ENCODE data around the gene A4GALT. TPM values are rescaled to one million over a fixed set of nuclear protein-coding genes. Genes with fewer than 3 reads are reported as not detected.
"Not testable (repeated sequence)": the region's sequence is repeated elsewhere in the genome, so short reads cannot be mapped to it uniquely, and the experiment has no call there.

The A4GALT gene
- total RNA-seq, 1 donor from 2014 or later = not detected

DNA sequence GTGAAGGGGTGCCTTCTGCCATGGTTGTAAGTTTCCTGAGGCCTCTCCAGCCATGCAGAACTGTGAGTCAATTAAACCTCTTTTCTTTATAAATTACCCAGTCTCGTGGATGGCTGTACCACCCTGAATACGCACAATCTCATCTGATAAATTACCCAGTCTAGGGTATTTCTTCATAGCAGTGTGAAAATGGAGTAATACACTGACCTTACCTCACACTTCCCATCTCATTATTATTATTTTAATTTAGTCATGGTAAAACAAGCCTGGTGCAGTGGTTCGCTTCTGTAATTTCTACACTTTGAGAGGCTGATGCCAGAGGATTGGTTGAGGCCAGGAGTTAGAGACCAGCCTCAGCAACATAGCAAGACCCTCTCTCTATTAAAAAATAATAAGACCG, 41.0 kb downstream of the A4GALT start:
- Mint-ChIP-seq H3K4me3 (no peak overlapping the region), H3K9me3 (peaks cover 21% of the 10 kb centered on the region), H3K36me3 (ENCODE audit: low read depth) (no peaks in the 10 kb centered on the region), H3K4me1 (ENCODE audit: low read depth) (no peaks in the 10 kb centered on the region), H3K27me3 (ENCODE audit: insufficient read depth) (peaks cover 9% of the 10 kb centered on the region), H3K27ac (no peak overlapping the region)
- DNase-seq (ENCODE audit: low spot score) = no peak
- intact Hi-C loops (cut with micrococcal nuclease) = no loop called here

DNA sequence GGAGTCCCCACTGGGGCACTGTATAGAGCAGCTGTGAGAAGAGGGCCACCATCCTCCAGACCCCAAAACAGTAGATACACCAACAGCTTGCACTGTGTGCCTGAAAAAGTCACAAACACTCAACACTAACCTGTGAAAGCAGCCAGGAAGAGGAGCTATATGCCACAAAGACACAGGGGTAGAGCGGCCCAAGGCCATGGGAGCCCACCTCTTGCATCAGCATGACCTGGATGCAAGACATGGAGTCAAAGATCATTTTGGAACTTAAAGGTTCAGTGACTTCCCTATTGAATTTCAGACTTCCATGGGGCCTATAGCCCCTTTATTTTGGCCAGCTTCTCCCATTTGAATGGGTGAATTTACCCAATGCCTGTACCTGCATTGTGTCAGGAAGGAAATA, 41.8 kb downstream of the A4GALT start:
- Mint-ChIP-seq H3K36me3 (ENCODE audit: low read depth) (no peaks in the 10 kb centered on the region), H3K9me3 (peaks cover 21% of the 10 kb centered on the region), H3K27me3 (ENCODE audit: insufficient read depth) (peaks cover 9% of the 10 kb centered on the region), H3K4me3 (no peak overlapping the region), H3K4me1 (ENCODE audit: low read depth) (no peaks in the 10 kb centered on the region), H3K27ac (no peak overlapping the region)
- no peak for DNase-seq (ENCODE audit: low spot score)
- intact Hi-C loops (cut with micrococcal nuclease) = no loop called here

DNA sequence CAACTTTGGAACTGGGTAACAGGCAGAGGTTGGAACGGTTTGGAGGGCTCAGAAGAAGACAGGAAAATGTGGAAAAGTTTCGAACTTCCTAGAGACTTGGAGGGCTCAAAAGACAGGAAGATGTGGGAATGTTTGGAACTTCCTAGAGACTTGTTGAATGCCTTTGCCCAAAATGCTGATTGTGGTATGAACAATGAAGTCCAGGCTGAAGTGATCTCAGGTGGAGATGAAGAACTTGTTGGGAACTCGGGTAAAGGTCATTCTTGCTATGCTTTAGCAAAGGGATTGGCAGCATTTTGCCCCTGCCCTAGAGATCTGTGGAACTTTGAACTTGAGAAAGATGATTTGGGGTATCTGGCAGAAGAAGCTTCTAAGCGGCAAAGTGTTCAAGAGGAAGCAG, 42.7 kb downstream of the A4GALT start:
- intact Hi-C loops (cut with micrococcal nuclease); H3K27ac Mint-ChIP-seq; H3K27me3 Mint-ChIP-seq (ENCODE audit: insufficient read depth); DNase-seq (ENCODE audit: low spot score); H3K4me1 Mint-ChIP-seq (ENCODE audit: low read depth); H3K4me3 Mint-ChIP-seq; H3K36me3 Mint-ChIP-seq (ENCODE audit: low read depth): not testable (repeated sequence)
- H3K9me3 Mint-ChIP-seq = peaks cover 21% of the 10 kb centered on the region

DNA sequence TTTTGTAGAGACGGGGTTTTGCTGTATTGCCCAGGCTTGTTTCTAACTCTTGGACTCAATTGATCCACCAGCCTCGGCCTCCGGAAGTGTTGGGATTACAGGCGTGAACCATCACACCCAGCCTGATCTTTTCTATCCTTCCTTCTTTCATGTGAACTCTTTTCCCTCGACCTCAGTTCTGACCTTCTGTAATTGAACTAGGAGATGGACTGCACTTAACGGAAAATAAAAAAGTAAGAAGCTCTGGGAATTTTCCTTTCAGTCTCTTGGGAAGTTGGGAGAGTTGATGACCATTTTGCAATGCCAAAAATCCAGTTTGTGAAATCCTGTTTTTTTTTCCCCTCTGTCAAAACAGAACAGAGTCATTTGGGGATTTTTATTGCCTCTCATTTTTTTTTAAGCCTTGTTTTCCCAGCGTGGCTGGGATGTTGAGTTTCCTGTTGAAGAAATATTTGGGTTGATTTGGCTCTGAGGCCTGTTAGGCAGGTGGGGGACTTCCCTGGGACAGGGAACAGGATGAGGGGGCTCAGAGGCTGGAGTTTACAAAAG, 44.5 kb downstream of the A4GALT start:
- no peak for DNase-seq (ENCODE audit: low spot score)
- intact Hi-C loops (cut with micrococcal nuclease) = no loop called here
- Mint-ChIP-seq H3K36me3 (ENCODE audit: low read depth) (no peaks in the 10 kb centered on the region), H3K4me3 (no peak overlapping the region), H3K4me1 (ENCODE audit: low read depth) (peaks cover 5% of the 10 kb centered on the region), H3K27ac (no peak overlapping the region), H3K9me3 (peaks cover 21% of the 10 kb centered on the region), H3K27me3 (ENCODE audit: insufficient read depth) (peaks cover 9% of the 10 kb centered on the region)

DNA sequence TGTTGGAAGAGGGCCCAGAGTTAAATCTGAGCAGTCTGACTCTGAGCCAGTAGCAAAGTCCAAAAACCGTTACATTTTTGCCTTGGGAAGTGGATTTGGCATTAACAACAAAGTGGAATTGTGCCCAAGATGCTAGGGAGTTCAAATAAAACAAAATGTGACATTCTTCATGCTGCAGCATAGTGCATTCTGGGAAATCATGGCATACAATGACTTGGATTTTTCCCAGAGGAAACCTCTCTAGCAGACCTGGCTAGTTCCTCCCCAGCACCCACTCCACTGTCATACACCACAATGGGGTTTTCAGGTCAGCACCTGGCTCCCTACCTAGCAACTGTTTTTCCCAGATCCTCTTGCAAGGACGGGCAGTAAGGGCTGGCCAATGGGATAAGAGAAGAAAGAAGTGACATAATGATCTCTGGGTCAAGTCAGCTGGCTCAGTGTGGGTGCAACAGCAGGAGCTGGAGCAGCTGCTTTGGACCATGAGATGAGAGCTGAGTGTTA, 46.7 kb downstream of the A4GALT start:
- Mint-ChIP-seq H3K4me1 (ENCODE audit: low read depth) (peaks cover 14% of the 10 kb centered on the region), H3K27ac (no peak overlapping the region), H3K36me3 (ENCODE audit: low read depth) (no peaks in the 10 kb centered on the region), H3K9me3 (peaks cover 14% of the 10 kb centered on the region), H3K27me3 (ENCODE audit: insufficient read depth) (peaks cover 2% of the 10 kb centered on the region), H3K4me3 (no peak overlapping the region)
- intact Hi-C loops (cut with micrococcal nuclease) = no loop called here
- DNase-seq (ENCODE audit: low spot score) = no peak

DNA sequence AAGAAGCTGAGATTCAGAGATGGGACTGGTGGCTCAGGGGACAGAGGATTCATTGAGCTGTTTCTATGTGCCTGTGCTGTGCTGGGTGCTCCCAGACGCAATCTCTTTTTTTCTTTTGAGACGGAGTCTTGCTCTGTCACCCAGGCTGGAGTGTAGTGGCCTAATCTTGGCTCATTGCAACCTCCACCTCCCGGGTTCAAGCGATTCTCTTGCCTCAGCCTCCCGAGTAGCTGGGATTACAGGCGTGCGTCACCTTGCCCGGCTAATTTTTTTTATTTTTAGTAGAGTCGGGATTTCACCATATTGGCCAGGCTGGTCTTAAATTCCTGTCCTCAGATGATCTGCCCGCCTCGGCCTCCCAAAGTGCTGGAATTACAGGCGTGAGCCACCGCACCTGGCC, 47.6 kb downstream of the A4GALT start:
- H3K4me3 Mint-ChIP-seq; H3K27me3 Mint-ChIP-seq (ENCODE audit: insufficient read depth); H3K36me3 Mint-ChIP-seq (ENCODE audit: low read depth); DNase-seq (ENCODE audit: low spot score); H3K27ac Mint-ChIP-seq; H3K9me3 Mint-ChIP-seq; intact Hi-C loops (cut with micrococcal nuclease): not testable (repeated sequence)
- peaks cover 14% of the 10 kb centered on the region for H3K4me1 Mint-ChIP-seq (ENCODE audit: low read depth)

DNA sequence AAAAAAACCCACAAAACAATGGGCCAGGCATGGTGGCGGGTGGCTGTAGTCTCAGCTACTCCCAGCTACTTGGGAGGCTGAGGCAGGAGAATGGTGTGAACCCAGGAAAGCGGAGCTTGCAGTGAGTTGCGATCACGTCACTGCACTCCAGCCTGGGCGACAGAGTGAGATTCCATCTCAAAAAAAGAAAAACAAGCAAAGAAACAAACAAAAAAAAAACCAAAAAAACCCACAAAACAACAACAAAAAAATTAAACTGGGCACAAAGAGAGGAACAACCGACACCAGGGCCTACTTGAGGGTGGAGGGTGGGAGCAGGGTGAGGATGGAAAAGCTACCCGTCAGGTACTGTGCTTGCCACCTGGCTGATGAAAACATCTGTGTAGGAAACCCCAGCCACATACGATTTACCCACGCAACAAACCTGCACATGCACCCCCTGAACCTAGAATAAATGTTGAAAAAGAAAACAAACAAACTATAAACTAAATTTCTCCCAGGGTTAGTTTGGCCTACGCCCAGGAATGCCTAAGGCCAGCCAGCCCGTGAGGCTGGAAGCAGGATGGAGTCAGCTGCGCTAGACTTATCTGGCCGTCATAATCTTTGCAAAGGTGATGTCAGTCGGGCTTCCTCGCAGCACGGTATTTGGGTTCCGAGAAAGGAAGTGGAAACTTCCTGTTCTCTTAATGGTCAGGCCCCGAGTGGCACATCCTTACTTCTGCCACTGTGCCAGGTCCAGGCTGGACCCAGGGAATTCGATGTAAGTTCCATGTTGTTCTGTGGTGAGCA, 49.6 kb downstream of the A4GALT start:
- intact Hi-C loops (cut with micrococcal nuclease) = no loop called here
- DNase-seq (ENCODE audit: low spot score) = no peak
- H3K4me1 Mint-ChIP-seq (ENCODE audit: low read depth) = peaks cover 14% of the 10 kb centered on the region
- no peaks in the 10 kb centered on the region for H3K9me3 Mint-ChIP-seq
- no peaks in the 10 kb centered on the region for H3K36me3 Mint-ChIP-seq (ENCODE audit: low read depth)
- H3K4me3 Mint-ChIP-seq = no peak overlapping the region
- H3K27me3 Mint-ChIP-seq (ENCODE audit: insufficient read depth) = no peaks in the 10 kb centered on the region
- H3K27ac Mint-ChIP-seq = no peak overlapping the region

DNA sequence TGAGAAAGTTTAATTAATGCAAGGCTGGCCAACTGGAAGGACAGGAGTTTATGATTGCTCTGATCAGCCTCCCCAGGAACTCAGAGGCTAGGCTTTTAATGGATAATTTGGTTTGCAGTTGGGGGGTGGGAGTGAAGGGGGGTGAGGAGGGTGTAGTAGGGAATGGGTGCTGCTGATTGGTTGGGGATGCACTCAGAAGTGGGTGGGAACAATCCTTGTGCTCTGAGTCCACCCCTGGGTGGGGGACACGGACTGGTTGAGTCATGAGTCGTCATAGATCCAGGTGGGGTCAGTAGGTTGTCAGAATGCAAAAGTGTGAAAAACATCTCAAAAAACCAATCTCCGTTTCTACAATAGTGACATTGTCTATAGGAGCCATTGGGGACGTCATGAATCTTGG, 50.6 kb downstream of the A4GALT start:
- H3K4me1 Mint-ChIP-seq (ENCODE audit: low read depth) = peaks cover 14% of the 10 kb centered on the region
- H3K9me3 Mint-ChIP-seq = no peaks in the 10 kb centered on the region
- DNase-seq (ENCODE audit: low spot score) = no peak
- H3K36me3 Mint-ChIP-seq (ENCODE audit: low read depth) = no peaks in the 10 kb centered on the region
- no peak overlapping the region for H3K4me3 Mint-ChIP-seq
- no peak overlapping the region for H3K27ac Mint-ChIP-seq
- no peaks in the 10 kb centered on the region for H3K27me3 Mint-ChIP-seq (ENCODE audit: insufficient read depth)
- intact Hi-C loops (cut with micrococcal nuclease) = no loop called here

DNA sequence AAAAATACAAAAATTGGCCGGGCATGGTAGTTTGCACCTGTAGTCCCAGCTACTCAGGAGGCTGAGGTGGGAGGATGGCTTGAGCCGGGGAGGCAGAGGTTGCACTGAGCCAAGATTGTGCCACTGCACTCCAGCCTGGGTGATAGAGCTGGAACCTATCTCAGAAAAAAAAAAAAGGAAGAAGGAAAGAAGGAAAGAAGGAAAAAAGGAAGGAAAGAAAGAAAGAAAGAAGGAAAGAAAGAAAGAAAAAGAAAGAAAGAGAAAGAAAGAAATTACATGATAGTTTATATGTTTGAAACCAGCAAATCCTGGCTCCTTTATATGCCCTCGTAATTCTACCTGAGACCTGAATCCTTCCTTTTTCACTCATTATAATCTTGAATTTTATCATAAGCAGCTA, 54.3 kb downstream of the A4GALT start:
- not testable (repeated sequence) for H3K27ac Mint-ChIP-seq; H3K36me3 Mint-ChIP-seq (ENCODE audit: low read depth); H3K4me3 Mint-ChIP-seq; H3K27me3 Mint-ChIP-seq (ENCODE audit: insufficient read depth); H3K9me3 Mint-ChIP-seq; DNase-seq (ENCODE audit: low spot score)
- intact Hi-C loops (cut with micrococcal nuclease) = loop anchor here (10.0 kb wide), 1 partner anchor 428 kb away; no protein-coding TSS in a partner anchor
- peaks cover 11% of the 10 kb centered on the region for H3K4me1 Mint-ChIP-seq (ENCODE audit: low read depth)

DNA sequence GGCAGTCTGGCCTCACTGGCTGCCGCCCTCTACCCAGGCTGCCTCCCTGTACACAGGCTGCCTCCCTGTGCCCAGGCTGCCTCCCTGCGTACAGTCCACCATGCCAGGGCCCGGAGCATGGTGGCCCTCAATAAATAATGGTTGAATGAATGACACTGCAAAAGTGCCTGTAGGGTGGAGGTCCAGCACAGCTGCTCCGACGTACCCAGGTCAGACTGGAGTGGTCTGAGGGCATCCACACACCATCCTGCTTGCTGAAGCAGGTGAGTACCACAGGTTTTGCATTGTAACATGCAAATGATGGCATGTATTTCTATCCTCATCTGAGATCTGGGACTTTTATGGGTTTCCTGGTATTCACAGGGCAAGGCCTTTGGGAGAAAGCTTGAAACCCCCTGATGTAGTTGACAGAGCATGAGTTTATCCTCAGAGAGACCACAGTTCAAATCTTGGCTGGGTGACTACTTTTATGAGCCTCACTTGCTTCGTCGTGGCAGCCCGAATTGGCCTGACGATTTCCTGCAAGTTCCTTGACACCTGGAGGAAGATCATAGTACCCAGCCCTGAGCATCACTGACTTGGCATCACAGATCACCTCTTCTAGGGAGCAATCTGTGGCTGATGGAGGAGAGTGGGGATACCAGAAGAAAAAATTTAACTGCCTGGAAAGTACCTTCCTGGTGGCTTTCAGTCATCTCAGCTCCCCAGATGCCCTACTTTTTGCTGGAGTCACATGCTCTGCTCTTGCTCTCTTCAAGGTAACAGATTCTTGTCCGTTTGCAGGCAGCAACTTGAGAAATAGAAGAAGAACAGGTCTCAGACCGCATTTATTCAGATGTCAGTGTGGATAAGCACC, 55.5 kb downstream of the A4GALT start:
- Mint-ChIP-seq H3K4me1 (ENCODE audit: low read depth) (peaks cover 3% of the 10 kb centered on the region), H3K4me3 (no peak overlapping the region), H3K27me3 (ENCODE audit: insufficient read depth) (peaks cover 10% of the 10 kb centered on the region), H3K36me3 (ENCODE audit: low read depth) (no peaks in the 10 kb centered on the region), H3K9me3 (no peaks in the 10 kb centered on the region), H3K27ac (no peak overlapping the region)
- DNase-seq (ENCODE audit: low spot score) = no peak
- intact Hi-C loops (cut with micrococcal nuclease) = loop anchor here (5.0 to 10.0 kb wide), 2 partner anchors 43 to 430 kb away; no protein-coding TSS in a partner anchor

DNA sequence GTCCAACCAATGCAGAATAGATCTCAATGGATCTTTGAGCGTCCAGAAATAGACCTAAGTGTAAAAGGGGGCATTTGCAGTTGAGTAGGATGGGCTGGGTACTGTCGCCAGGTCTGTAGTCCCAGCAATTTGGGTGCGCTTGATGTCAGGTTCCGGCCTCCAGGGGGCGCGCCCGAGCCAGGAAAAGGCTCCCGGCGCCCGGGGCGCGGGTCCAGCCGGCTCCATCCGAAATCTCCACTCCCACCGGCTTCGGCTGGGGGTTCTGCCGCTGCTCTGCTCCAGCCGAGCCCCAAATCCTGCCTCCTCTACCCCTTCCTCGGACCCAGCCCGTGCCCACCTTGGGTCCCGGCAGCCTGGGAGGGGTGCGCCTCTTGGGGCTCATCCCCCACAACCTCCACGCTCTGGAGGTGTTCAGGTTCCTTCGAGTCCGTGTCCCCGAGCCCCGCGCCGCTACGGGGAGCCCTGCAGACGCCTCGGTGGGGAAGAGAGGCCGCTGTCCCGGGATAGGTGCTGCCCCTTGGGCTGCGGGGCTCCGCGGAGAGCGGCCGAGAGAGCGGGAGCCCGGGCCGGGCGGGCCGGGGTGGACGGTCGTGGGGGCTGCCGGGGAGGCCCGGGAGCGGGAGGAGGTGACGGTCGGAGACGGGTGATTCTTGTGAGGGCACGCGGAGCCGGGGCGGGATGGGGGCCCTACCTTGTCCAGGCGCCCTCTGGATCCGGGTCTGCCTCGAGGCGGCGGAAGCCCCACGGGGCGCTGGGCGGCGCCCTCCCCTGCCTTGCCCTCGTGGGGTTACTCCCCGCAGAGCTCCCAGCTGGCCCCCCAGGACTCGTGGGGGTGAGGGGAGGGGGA, 58.5 kb downstream of the A4GALT start:
- peaks cover 13% of the 10 kb centered on the region for H3K27me3 Mint-ChIP-seq (ENCODE audit: insufficient read depth)
- no peak overlapping the region for H3K27ac Mint-ChIP-seq
- no peaks in the 10 kb centered on the region for H3K36me3 Mint-ChIP-seq (ENCODE audit: low read depth)
- H3K9me3 Mint-ChIP-seq = no peaks in the 10 kb centered on the region
- no peaks in the 10 kb centered on the region for H3K4me1 Mint-ChIP-seq (ENCODE audit: low read depth)
- DNase-seq (ENCODE audit: low spot score) = peak; percentile 68
- intact Hi-C loops (cut with micrococcal nuclease) = loop anchor here (1.0 to 10.0 kb wide), 3 partner anchors 40 to 433 kb away; no protein-coding TSS in a partner anchor
- H3K4me3 Mint-ChIP-seq = peak overlapping the region; percentile 69

DNA sequence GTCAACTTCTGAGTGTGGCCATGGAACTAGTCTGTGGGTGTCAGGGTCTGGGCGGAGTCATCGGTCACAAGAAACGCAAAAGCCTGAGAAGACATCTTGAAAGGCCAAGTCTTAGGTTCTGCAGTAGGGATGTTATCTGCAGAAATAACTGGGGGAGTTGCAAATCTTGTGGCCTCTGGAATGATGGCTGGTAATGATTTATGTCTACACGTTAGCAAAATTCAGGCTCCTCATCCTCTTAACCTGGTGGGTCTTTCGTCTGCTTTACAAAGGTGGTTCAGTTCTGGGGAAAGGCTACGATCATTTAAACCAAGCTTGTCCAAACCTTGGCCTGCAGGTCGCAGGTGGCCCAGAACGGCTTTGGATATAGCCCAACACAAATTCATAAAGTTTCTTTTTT, 64.1 kb downstream of the A4GALT start:
- no peak for DNase-seq (ENCODE audit: low spot score)
- Mint-ChIP-seq H3K36me3 (ENCODE audit: low read depth) (no peaks in the 10 kb centered on the region), H3K4me3 (no peak overlapping the region), H3K27me3 (ENCODE audit: insufficient read depth) (peaks cover 7% of the 10 kb centered on the region), H3K9me3 (no peaks in the 10 kb centered on the region), H3K27ac (no peak overlapping the region), H3K4me1 (ENCODE audit: low read depth) (no peaks in the 10 kb centered on the region)
- intact Hi-C loops (cut with micrococcal nuclease) = no loop called here
